NT2/D1 (cell line): ENCODE results near the gene CCDC186.

ENCODE experiments used
- DNase-seq: peaks from one replicate; pipeline ENCODE4 v3.0.0-alpha.2; 2011; ENCODE audit warnings: low read depth, low spot score
- H3K27me3 ChIP-seq: 2 replicates; pipeline ENCODE4 v1.6.0; 2011; ENCODE audit warnings: mild to moderate bottlenecking; ENCODE audit not compliant: insufficient read length, insufficient read depth
- H3K36me3 ChIP-seq: 2 replicates; pipeline ENCODE4 v1.6.1; 2011; ENCODE audit warnings: mild to moderate bottlenecking, low read length, mixed read lengths; ENCODE audit not compliant: insufficient read depth, insufficient read length
- H3K4me1 ChIP-seq: 2 replicates; pipeline ENCODE4 v1.5.1; 2011; ENCODE audit not compliant: insufficient read depth, insufficient read length
- H3K4me3 ChIP-seq: 2 replicates; pipeline ENCODE4 v1.5.1; 2011; ENCODE audit warnings: low read depth; ENCODE audit not compliant: insufficient read length
- H3K9ac ChIP-seq: 2 replicates; pipeline ENCODE4 v1.6.0; 2011; ENCODE audit warnings: low read depth; ENCODE audit not compliant: insufficient read length
- H3K9me3 ChIP-seq: 2 replicates; pipeline ENCODE4 v1.5.1; 2011; ENCODE audit warnings: mild to moderate bottlenecking, low read length; ENCODE audit not compliant: insufficient read depth
- SUZ12 ChIP-seq: IDR thresholded peaks from 2 replicates; pipeline ENCODE4 v1.6.1; 2011; ENCODE audit not compliant: insufficient read length, insufficient read depth; ENCODE audit errors: extremely low read depth
- YY1 ChIP-seq: IDR thresholded peaks from 2 replicates; pipeline ENCODE4 v1.6.1; 2011; ENCODE audit not compliant: insufficient read length, insufficient read depth
- ZNF274 ChIP-seq: IDR thresholded peaks from 2 replicates; pipeline ENCODE4 v1.6.1; 2011; ENCODE audit warnings: mild to moderate bottlenecking, low read depth, low read length

The CCDC186 gene

DNA sequence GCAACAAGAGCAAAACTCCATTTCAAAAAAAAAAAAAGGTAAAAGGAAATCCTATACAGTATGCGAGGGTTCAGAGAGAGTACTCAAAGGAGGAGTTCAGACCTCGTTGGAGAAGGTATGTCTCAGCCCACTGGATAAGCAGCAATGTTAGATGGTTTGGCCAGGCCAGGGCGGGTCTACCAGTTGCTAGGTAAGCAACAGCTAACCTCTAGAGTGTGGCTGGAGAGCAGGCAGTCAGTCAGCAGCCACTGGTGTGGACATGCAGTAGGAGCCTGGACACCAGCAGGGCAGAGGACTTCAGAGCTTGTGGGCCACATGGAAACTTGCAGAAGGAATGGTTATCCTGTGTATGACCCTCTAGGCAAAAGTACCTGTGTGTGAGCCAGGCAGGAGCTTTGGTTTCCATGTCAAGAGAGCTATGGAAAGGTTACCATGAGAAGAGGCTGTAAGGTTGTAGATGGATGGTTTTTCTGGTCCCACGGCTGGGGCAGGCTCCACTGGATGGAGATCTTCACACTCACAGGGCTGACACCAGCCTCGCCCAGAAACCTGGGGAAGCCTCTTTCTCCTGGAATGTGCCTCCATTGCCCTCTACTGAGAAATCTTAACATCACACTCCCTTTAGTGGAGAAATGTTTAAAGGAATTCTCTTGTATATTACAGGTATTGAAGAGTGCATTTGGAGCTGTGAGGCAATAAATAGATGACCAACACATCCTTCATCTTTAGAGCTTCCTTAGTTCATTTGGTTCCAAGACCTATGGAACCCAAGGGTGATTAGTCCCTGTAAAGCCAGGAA lies 63.6 kb downstream of the CCDC186 start:
- Histone ChIP-seq H3K36me3 (no peaks in the 10 kb centered on the region), H3K27me3 (no peaks in the 10 kb centered on the region), H3K9me3 (no peaks in the 10 kb centered on the region), H3K4me1 (no peaks in the 10 kb centered on the region), H3K9ac (no peak overlapping the region), H3K4me3 (no peak overlapping the region)
- no peak for TF ChIP-seq ZNF274
- no peak for TF ChIP-seq YY1
- TF ChIP-seq SUZ12 = no peak
- DNase-seq = no peak

DNA sequence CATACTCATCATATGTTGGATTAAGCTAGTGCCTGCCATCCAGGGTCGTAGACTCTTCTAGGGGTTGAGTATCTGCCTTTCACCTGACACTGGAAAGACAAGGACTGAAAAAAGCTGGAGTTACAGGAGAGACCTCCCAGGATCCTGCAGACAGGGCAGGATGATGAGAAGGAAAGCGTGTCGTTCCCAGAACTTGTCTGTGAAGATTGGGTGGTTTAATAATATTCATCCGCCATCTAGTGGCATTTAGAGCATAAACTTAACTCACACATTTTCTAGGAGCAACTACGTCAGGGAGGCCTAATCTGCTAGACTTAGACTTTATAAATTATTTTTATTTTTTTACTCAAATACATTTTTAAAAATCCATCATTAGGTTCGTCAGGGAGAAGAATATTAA lies 70.7 kb downstream of the CCDC186 start:
- Histone ChIP-seq H3K4me1 (no peaks in the 10 kb centered on the region), H3K9ac (no peak overlapping the region)
- no peak for DNase-seq

DNA sequence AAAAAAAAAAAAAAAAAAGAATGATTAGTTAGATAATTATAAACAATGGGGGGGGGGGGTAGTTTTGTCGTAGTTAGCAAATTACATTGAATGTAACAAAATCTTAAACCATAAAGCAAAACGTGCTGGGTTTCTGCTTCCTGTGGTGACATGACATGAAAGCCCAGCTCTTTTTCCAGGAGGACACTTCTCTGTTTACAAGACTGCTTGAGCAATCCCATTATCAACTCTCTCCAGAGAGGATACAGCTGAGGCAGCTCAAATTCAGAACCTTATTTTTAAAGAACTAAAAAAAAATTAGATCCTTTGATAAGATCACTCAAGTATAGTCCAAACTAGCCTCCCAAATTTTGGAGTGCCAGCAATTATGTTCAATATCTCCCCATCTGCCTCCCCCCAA lies 71.7 kb downstream of the CCDC186 start:
- H3K4me3 ChIP-seq = no peak overlapping the region

More for the DNA sequence above, 70.7 kb downstream of the CCDC186 start:
- Histone ChIP-seq H3K9me3 (no peaks in the 10 kb centered on the region), H3K36me3 (no peaks in the 10 kb centered on the region), H3K27me3 (no peaks in the 10 kb centered on the region), H3K4me3 (no peak overlapping the region)
- TF ChIP-seq SUZ12 (no peak), YY1 (no peak), ZNF274 (no peak)

GRCh38 chr10:114100848-114101741 lies 72.9 kb downstream of the CCDC186 start:
- no peak overlapping the region for H3K9ac ChIP-seq
- no peak for DNase-seq
- no peaks in the 10 kb centered on the region for H3K36me3 ChIP-seq
- H3K4me3 ChIP-seq = no peak overlapping the region
- no peaks in the 10 kb centered on the region for H3K27me3 ChIP-seq
- no peaks in the 10 kb centered on the region for H3K4me1 ChIP-seq
- no peaks in the 10 kb centered on the region for H3K9me3 ChIP-seq
- TF ChIP-seq ZNF274 = no peak
- no peak for TF ChIP-seq YY1
- TF ChIP-seq SUZ12 = no peak

More for the DNA sequence above, 71.7 kb downstream of the CCDC186 start:
- H3K4me1 ChIP-seq = no peaks in the 10 kb centered on the region
- no peaks in the 10 kb centered on the region for H3K9me3 ChIP-seq
- H3K27me3 ChIP-seq = no peaks in the 10 kb centered on the region
- TF ChIP-seq YY1 (no peak), SUZ12 (no peak), ZNF274 (no peak)
- no peak for DNase-seq
- H3K9ac ChIP-seq = no peak overlapping the region
- H3K36me3 ChIP-seq = no peaks in the 10 kb centered on the region

GRCh38 chr10:114096864-114097263 lies 77.1 kb downstream of the CCDC186 start:
- Histone ChIP-seq H3K4me1 (no peaks in the 10 kb centered on the region), H3K27me3 (no peaks in the 10 kb centered on the region), H3K9me3 (no peaks in the 10 kb centered on the region), H3K9ac (no peak overlapping the region), H3K36me3 (no peaks in the 10 kb centered on the region), H3K4me3 (no peak overlapping the region)
- no peak for TF ChIP-seq YY1
- TF ChIP-seq SUZ12 = no peak
- no peak for TF ChIP-seq ZNF274
- no peak for DNase-seq

DNA sequence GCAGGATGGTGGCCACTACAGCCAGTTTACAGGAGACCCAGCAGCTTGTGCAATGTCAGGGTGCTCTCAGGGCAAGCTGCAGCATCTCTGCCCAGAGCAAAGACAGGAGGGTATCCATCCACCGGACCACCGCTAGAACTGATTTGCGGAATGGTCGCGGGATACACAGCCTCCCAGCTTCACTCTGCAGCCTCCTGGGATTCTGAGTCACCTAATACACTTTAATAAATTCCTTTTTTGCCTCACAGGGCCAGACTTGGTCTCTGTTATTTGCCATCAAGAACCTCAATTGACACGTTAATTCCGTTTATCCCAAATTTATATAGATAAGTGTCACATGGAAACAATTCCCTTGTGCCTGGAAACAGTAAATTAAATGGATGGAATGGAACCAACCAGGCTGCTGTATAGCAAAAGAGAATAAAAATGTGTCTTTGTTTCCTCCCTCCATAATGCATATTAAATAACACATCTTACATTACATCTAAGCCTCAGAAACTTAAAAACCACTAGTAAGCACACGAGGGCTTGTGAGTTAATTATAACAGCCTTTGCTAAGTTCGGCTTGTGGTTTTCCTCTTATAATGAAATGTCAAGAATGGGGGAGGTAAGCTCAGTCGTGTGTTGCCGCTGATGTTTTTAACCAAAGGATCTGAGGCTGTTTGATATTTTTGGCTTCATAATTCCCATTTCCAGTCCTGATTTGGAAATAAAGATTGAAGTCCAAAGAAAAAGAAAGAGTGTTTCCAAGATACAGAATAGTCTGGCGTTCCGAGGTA lies 78.3 kb downstream of the CCDC186 start:
- no peak overlapping the region for H3K9ac ChIP-seq
- TF ChIP-seq ZNF274 (no peak), YY1 (no peak)
- H3K9me3 ChIP-seq = no peaks in the 10 kb centered on the region
- no peaks in the 10 kb centered on the region for H3K36me3 ChIP-seq
- DNase-seq = no peak
- no peaks in the 10 kb centered on the region for H3K4me1 ChIP-seq
- H3K4me3 ChIP-seq = no peak overlapping the region
- no peaks in the 10 kb centered on the region for H3K27me3 ChIP-seq

- no peaks in the 10 kb centered on the region for H3K4me1 ChIP-seq
- H3K4me3 ChIP-seq = no peak overlapping the region
- no peaks in the 10 kb centered on the region for H3K9me3 ChIP-seq
- no peaks in the 10 kb centered on the region for H3K27me3 ChIP-seq
- DNase-seq = no peak
- no peaks in the 10 kb centered on the region for H3K36me3 ChIP-seq
- H3K9ac ChIP-seq = no peak overlapping the region
- no peak for TF ChIP-seq ZNF274
- TF ChIP-seq YY1 = no peak
- no peak for TF ChIP-seq SUZ12
Observed at GRCh38 chr10:114094795-114095194, 79.2 kb downstream of the CCDC186 start.
